Retinal pigment epithelial cell (primary cell): ENCODE results near the gene FBXL5.

Experiments used
- DNase-seq: peaks from one replicate; pipeline ENCODE4 v3.0.0-alpha.2; 2010; ENCODE audit warnings: low read depth
- H3K4me3 ChIP-seq: 2 replicates; pipeline ENCODE4 v1.5.1; 2011; ENCODE audit warnings: mild to moderate bottlenecking, low read length, control low read depth, moderate library complexity
- TF ChIP-seq, protein P1 (sequence below): conservative IDR thresholded peaks from 2 replicates; pipeline ENCODE4 v1.5.1; 2011; ENCODE audit warnings: low read depth, low read length, control low read depth, inconsistent platforms

FBXL5 gene

DNA sequence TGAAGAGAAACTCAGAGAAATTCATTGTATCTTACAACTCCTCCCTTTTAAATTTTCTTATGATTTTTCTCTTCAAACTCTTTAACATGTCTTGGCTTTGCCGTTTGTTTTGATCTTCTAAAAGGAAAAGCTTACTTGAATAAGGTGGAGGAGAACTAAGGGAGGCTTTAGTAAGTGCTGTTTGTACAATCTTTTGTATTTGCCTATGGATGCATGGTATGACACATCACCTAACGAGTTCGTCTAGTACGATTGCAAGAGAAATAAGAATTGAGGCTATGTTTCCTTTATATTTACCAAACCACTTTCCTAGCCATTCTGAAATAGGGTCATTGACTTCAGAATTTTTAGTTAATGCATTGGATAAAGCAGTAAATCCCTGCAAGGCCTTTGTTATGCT, 39.3 kb upstream of the FBXL5 start:
- TF ChIP-seq, protein P1, sequence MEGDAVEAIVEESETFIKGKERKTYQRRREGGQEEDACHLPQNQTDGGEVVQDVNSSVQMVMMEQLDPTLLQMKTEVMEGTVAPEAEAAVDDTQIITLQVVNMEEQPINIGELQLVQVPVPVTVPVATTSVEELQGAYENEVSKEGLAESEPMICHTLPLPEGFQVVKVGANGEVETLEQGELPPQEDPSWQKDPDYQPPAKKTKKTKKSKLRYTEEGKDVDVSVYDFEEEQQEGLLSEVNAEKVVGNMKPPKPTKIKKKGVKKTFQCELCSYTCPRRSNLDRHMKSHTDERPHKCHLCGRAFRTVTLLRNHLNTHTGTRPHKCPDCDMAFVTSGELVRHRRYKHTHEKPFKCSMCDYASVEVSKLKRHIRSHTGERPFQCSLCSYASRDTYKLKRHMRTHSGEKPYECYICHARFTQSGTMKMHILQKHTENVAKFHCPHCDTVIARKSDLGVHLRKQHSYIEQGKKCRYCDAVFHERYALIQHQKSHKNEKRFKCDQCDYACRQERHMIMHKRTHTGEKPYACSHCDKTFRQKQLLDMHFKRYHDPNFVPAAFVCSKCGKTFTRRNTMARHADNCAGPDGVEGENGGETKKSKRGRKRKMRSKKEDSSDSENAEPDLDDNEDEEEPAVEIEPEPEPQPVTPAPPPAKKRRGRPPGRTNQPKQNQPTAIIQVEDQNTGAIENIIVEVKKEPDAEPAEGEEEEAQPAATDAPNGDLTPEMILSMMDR, result no peak
- no peak for DNase-seq
- H3K4me3 ChIP-seq, result no peak overlapping the region

DNA sequence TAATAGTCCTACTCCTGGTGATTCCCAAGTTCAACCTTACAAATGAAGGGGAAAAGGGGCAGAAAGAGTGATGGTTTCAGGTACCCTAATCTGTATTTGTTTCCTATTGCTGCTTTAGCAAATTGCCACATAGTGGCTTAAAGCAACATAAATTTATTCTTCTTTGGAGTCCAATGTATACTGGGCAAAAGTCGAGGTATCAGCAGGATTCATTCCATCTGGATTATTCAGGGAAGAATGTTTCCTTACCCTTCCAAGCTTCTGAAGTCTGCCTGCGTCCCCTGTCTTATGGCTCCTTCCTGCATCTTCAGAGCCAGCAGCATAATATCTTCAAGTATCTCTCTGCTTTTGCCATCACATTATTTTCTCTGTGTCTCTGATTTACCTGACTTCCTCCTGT, 37.4 kb upstream of the FBXL5 start:
- H3K4me3 ChIP-seq, result no peak overlapping the region
- DNase-seq, result no peak
- TF ChIP-seq, protein P1, result no peak

DNA sequence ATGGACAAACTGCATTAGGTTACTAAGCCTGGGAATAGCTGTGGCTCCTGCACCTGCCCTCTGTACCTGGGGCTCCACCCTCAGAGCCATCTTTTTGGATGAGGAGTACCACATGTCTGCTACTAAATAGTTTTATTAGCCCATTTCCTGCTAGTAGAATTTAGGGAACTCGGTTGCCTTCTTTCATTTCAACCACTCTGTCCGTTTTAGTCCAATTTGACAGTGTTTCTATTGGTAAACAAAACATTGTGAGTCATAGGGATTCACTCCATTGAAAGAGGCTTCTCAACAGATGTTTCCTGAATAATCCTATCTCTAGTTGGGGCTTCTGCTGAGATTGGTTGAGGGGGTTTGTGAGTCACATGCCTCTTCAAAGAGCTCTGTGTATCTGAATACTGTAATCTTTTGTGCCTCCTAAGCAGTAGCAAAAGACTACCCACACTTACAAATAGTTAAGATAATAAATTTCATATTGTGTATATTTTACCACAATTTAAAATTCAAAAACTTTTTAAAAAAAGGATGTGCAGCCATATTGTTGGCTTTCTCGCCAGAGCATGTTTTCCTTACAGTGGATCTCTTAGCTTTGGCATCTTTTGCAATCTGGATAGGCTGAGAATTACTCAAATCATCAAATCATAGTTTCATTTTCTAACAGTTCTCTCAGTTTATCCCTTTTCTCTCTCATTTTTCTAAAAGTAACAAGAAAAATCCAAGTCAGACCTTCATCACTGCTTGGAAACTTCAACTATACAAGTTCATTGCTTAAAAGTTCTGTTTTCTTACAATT, 36.4 kb upstream of the FBXL5 start:
- DNase-seq, result no peak
- TF ChIP-seq, protein P1, result no peak
- H3K4me3 ChIP-seq, result no peak overlapping the region

DNA sequence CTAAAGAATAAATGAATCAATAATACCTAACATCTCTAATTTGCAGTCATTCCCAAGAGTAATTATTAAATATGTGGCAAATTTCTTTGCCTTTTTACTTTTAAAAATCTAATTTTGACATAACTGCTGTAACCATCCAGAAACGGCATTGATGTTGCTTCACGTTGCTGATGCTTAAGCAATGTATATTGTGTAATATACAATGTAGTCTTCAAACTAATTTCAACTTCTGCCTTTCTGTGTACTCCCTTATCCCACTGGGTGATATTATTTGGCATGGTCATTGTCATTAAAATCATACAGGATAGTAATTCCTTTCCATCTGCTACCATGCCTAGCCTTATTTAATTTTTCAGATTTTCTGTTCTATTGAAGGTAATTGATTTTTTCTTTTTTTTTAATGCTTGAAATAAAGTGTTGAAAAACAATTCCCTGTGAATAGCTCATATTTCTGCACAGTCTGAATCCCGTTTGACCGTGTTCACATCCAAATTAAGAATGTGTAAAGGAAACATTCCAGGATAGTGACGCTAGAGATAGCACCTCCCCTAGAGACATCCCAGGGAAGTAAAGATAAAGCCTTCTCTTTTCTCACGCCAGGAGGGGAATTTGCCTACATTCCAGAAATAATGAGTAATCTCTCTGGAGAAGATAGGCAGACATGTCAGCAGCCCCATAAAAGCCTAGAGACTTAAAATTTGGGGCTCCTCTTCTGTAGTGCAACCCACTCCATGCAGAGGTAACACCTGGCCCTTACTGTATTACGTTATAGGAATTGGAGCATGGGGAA, 35.1 kb upstream of the FBXL5 start:
- TF ChIP-seq, protein P1, result no peak
- no peak overlapping the region for H3K4me3 ChIP-seq
- no peak for DNase-seq

GRCh38 chr4:15689540-15689939, 34.4 kb upstream of the FBXL5 start:
- no peak for DNase-seq
- TF ChIP-seq, protein P1, result no peak
- no peak overlapping the region for H3K4me3 ChIP-seq

GRCh38 chr4:15688051-15688450, 32.9 kb upstream of the FBXL5 start:
- no peak for DNase-seq
- H3K4me3 ChIP-seq, result no peak overlapping the region
- TF ChIP-seq, protein P1, result no peak
